ENCODE measurements around the gene ANXA8. TPM values are rescaled to one million over a fixed set of nuclear protein-coding genes. Genes with fewer than 3 reads are reported as not detected.

Gene ANXA8
- total and polyA plus RNA-seq, 2 donors (not counting 1 experiment from before 2014, with no cell fraction given): 0.08 TPM; not detected in 1

DNA sequence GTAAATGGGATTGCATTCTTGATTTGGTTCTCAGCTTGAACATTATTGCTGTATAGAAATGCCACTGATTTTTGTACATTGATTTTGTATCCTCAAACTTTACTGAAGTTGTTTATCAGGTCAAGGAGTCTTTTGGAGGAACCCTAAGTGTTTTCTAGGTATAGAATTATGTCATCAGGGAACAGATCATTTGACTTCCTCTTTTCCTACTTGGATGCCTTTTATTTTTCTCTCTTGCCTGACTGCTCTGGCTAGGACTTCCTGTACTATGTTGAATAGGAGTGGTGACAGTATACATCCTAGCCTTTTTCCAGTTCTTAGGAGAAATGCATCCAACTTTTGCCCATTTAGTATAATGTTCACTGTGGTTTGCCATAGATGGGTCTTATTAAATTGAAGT, 48.8 kb downstream of the ANXA8 start:
- no peaks in the 10 kb centered on the region for H3K79me2 ChIP-seq (ENCODE audit: control insufficient read depth, insufficient read depth, low read length)
- DNase-seq (ENCODE audit: low read depth in 2 of 2): no peak
- H3K4me1 ChIP-seq (ENCODE audit: control insufficient read depth, extremely low read depth, insufficient read depth, low read length): no peaks in the 10 kb centered on the region
- no peak overlapping the region for H2AFZ ChIP-seq (ENCODE audit: low read length)
- H3K9me3 ChIP-seq (ENCODE audit: control insufficient read depth, insufficient read depth, low read depth, low read length): no peaks in the 10 kb centered on the region
- H3K36me3 ChIP-seq (ENCODE audit: control insufficient read depth, insufficient read depth, low read length): no peaks in the 10 kb centered on the region
- no peak overlapping the region for H3K9ac ChIP-seq (ENCODE audit: insufficient read depth, low read length)
- H3K4me2 ChIP-seq (ENCODE audit: extremely low read depth, insufficient read depth, low read length): no peak overlapping the region
- no peaks in the 10 kb centered on the region for H4K20me1 ChIP-seq (ENCODE audit: control insufficient read depth, extremely low read depth, insufficient read depth, low read length)
- no peak for TF ChIP-seq EZH2 (IDR thresholded peaks at IDR 0.05; ENCODE audit: low read length, missing control alignments)
- TF ChIP-seq, protein P1, sequence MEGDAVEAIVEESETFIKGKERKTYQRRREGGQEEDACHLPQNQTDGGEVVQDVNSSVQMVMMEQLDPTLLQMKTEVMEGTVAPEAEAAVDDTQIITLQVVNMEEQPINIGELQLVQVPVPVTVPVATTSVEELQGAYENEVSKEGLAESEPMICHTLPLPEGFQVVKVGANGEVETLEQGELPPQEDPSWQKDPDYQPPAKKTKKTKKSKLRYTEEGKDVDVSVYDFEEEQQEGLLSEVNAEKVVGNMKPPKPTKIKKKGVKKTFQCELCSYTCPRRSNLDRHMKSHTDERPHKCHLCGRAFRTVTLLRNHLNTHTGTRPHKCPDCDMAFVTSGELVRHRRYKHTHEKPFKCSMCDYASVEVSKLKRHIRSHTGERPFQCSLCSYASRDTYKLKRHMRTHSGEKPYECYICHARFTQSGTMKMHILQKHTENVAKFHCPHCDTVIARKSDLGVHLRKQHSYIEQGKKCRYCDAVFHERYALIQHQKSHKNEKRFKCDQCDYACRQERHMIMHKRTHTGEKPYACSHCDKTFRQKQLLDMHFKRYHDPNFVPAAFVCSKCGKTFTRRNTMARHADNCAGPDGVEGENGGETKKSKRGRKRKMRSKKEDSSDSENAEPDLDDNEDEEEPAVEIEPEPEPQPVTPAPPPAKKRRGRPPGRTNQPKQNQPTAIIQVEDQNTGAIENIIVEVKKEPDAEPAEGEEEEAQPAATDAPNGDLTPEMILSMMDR (conservative IDR thresholded peaks at IDR 0.05 in 1 of 2, IDR thresholded peaks at IDR 0.05 in 1 of 2; ENCODE audit: low read depth in 1 of 2, low read length in 2 of 2): no peak
- peaks cover 2% of the 10 kb centered on the region for H3K27me3 ChIP-seq (ENCODE audit: control insufficient read depth, insufficient read depth, low read length)
- no peak overlapping the region for H3K27ac ChIP-seq (ENCODE audit: insufficient read depth, low read length)
- no peak overlapping the region for H3K4me3 ChIP-seq (replicated peaks in 1 of 4; ENCODE audit: control extremely low read depth in 1 of 4, insufficient read depth in 1 of 4, low read depth in 3 of 4, low read length in 4 of 4)

DNA sequence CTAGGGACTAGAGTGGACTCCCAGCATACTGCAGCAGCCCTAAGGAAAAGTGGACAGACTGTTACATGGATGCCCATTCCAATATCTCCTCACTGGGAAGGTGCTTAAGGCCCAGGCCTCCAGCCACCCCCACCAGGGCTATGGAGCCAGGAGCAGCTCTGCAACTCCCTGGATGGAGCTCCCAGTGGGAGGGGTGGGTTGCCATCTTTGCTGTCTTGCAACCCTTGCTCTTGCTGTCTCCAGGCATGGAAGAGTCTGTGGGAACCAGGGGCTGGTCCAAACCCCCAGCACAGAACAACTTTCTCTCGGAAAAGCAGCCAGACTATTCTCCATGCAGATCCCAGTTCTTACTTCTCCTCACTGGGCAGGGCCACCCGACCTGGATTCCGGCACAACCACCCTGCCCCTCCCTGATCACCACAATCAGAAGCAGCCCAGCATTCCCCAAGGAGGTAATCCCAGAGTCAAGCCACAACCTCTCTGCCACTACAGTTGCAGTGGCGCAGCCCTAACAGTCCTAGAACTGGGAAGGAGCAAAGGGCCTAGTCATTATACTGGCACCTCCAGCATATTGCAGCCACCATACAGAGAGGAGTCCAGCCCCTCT, 58.0 kb downstream of the ANXA8 start:
- Histone ChIP-seq H2AFZ (ENCODE audit: low read length) (no peak overlapping the region), H3K79me2 (ENCODE audit: control insufficient read depth, insufficient read depth, low read length) (no peaks in the 10 kb centered on the region), H4K20me1 (ENCODE audit: control insufficient read depth, extremely low read depth, insufficient read depth, low read length) (no peaks in the 10 kb centered on the region), H3K9me3 (ENCODE audit: control insufficient read depth, insufficient read depth, low read depth, low read length) (no peaks in the 10 kb centered on the region), H3K36me3 (ENCODE audit: control insufficient read depth, insufficient read depth, low read length) (no peaks in the 10 kb centered on the region), H3K4me3 (replicated peaks in 1 of 4; ENCODE audit: control extremely low read depth in 1 of 4, insufficient read depth in 1 of 4, low read depth in 3 of 4, low read length in 4 of 4) (no peak overlapping the region), H3K27ac (ENCODE audit: insufficient read depth, low read length) (no peak overlapping the region), H3K27me3 (ENCODE audit: control insufficient read depth, insufficient read depth, low read length) (peaks cover 2% of the 10 kb centered on the region), H3K9ac (ENCODE audit: insufficient read depth, low read length) (no peak overlapping the region), H3K4me1 (ENCODE audit: control insufficient read depth, extremely low read depth, insufficient read depth, low read length) (no peaks in the 10 kb centered on the region), H3K4me2 (ENCODE audit: extremely low read depth, insufficient read depth, low read length) (no peak overlapping the region)
- no peak for TF ChIP-seq EZH2 (IDR thresholded peaks at IDR 0.05; ENCODE audit: low read length, missing control alignments)
- TF ChIP-seq, protein P1 (conservative IDR thresholded peaks at IDR 0.05 in 1 of 2, IDR thresholded peaks at IDR 0.05 in 1 of 2; ENCODE audit: low read depth in 1 of 2, low read length in 2 of 2): no peak
- DNase-seq (ENCODE audit: low read depth in 2 of 2): no peak

DNA sequence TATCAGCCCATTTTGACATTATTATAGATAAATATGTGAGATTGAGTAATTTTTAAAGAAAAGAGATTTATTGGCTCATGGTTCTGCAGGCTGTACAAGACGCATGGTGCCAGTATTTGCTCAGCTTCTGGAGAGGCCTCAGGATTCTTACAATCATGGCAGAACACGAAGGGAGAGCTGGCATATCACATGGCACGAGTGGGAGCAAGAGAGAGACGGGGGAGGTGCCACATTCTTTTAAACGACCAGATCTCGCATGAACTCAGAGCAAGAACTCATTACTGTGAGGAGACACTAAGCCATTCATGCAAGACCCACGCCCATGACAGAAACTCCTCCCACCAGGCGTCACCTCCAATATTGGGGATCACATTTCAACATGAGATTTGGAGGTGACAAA, 59.7 kb downstream of the ANXA8 start:
- no peaks in the 10 kb centered on the region for H3K36me3 ChIP-seq (ENCODE audit: control insufficient read depth, insufficient read depth, low read length)
- H3K9ac ChIP-seq (ENCODE audit: insufficient read depth, low read length): no peak overlapping the region

More for the DNA sequence above, 59.7 kb downstream of the ANXA8 start:
- no peak overlapping the region for H3K4me3 ChIP-seq (replicated peaks in 1 of 4; ENCODE audit: control extremely low read depth in 1 of 4, insufficient read depth in 1 of 4, low read depth in 3 of 4, low read length in 4 of 4)
- no peaks in the 10 kb centered on the region for H3K9me3 ChIP-seq (ENCODE audit: control insufficient read depth, insufficient read depth, low read depth, low read length)
- no peak overlapping the region for H3K27ac ChIP-seq (ENCODE audit: insufficient read depth, low read length)
- no peaks in the 10 kb centered on the region for H3K79me2 ChIP-seq (ENCODE audit: control insufficient read depth, insufficient read depth, low read length)
- no peaks in the 10 kb centered on the region for H4K20me1 ChIP-seq (ENCODE audit: control insufficient read depth, extremely low read depth, insufficient read depth, low read length)
- no peak for TF ChIP-seq EZH2 (IDR thresholded peaks at IDR 0.05; ENCODE audit: low read length, missing control alignments)
- TF ChIP-seq, protein P1 (conservative IDR thresholded peaks at IDR 0.05 in 1 of 2, IDR thresholded peaks at IDR 0.05 in 1 of 2; ENCODE audit: low read depth in 1 of 2, low read length in 2 of 2): no peak
- H3K4me2 ChIP-seq (ENCODE audit: extremely low read depth, insufficient read depth, low read length): no peak overlapping the region
- H2AFZ ChIP-seq (ENCODE audit: low read length): no peak overlapping the region
- peaks cover 2% of the 10 kb centered on the region for H3K27me3 ChIP-seq (ENCODE audit: control insufficient read depth, insufficient read depth, low read length)
- no peak for DNase-seq (ENCODE audit: low read depth in 2 of 2)
- no peaks in the 10 kb centered on the region for H3K4me1 ChIP-seq (ENCODE audit: control insufficient read depth, extremely low read depth, insufficient read depth, low read length)
